GM23338 (cell line): ENCODE data around the gene MARCKS. TPM values are rescaled to one million over a fixed set of nuclear protein-coding genes. Genes with fewer than 3 reads are reported as not detected.

ENCODE experiments used
- ATAC-seq: fragments of 200-7000 bp; cut with Tn5 transposase; 3 replicates; pipeline ENCODE4 v1.9.1; 2020
- DNase-seq: peaks from one replicate; pipeline ENCODE4 v3.0.0-alpha.2; 2015; ENCODE audit warnings: low spot score
- H2AFZ ChIP-seq: fragments of 200-600 bp; sonication (generic); 2 replicates; pipeline ENCODE4 v1.8.0; 2016; ENCODE audit warnings: antibody characterized with exemption, mild to moderate bottlenecking, moderate library complexity
- H3F3A ChIP-seq: fragments of 200-600 bp; sonication (generic); replicated peaks from 2 replicates; pipeline ENCODE4 v1.8.0; 2017; ENCODE audit warnings: antibody characterized with exemption, mixed run types, low read depth
- H3K27ac ChIP-seq: fragments of 200-600 bp; sonication (generic); 2 replicates; pipeline ENCODE4 v1.6.1; 2016; ENCODE audit warnings: low read depth
- H3K27me3 ChIP-seq: fragments of 200-600 bp; sonication (generic); 2 replicates; pipeline ENCODE4 v1.8.0; 2016; ENCODE audit warnings: mild to moderate bottlenecking, mixed run types, moderate library complexity; ENCODE audit not compliant: insufficient read depth
- H3K36me3 ChIP-seq: fragments of 200-600 bp; sonication (generic); 2 replicates; pipeline ENCODE4 v1.8.0; 2016; ENCODE audit warnings: mild to moderate bottlenecking; ENCODE audit not compliant: insufficient read depth
- H3K4me1 ChIP-seq: fragments of 200-600 bp; sonication (generic); 2 replicates; pipeline ENCODE4 v1.8.0; 2016; ENCODE audit warnings: mild to moderate bottlenecking, moderate library complexity; ENCODE audit not compliant: insufficient read depth
- H3K4me2 ChIP-seq: fragments of 200-600 bp; sonication (generic); 2 replicates; pipeline ENCODE4 v1.7.1; 2017; ENCODE audit warnings: mixed run types
- H3K4me3 ChIP-seq: fragments of 200-600 bp; sonication (generic); 2 replicates; pipeline ENCODE4 v1.6.1; 2016; ENCODE audit warnings: mixed run types
- H3K79me2 ChIP-seq: fragments of 200-600 bp; sonication (generic); replicated peaks from 2 replicates; pipeline ENCODE4 v1.8.0; 2017; ENCODE audit warnings: mild to moderate bottlenecking; ENCODE audit not compliant: insufficient read depth
- H3K9me2 ChIP-seq: fragments of 200-600 bp; sonication (generic); 2 replicates; pipeline ENCODE4 v1.8.0; 2017; ENCODE audit not compliant: insufficient read depth
- H4K20me1 ChIP-seq: fragments of 200-600 bp; sonication (generic); replicated peaks from 2 replicates; pipeline ENCODE4 v1.8.0; 2017; ENCODE audit warnings: mild to moderate bottlenecking; ENCODE audit not compliant: insufficient read depth
- H3K27ac Mint-ChIP-seq: 2 replicates; pipeline ENCODE4 v1.8.0; 2020; ENCODE audit warnings: inconsistent platforms, mild to moderate bottlenecking, moderate library complexity, mixed read lengths
- H3K27me3 Mint-ChIP-seq: 3 replicates; pipeline ENCODE4 v1.8.0; 2022; ENCODE audit warnings: low read depth, mild to moderate bottlenecking, moderate library complexity, mixed read lengths, inconsistent platforms; ENCODE audit not compliant: insufficient read depth, poor library complexity
- H3K36me3 Mint-ChIP-seq: 3 replicates; pipeline ENCODE4 v1.8.0; 2021; ENCODE audit warnings: low read depth, mild to moderate bottlenecking, inconsistent platforms, moderate library complexity, mixed read lengths
- H3K4me1 Mint-ChIP-seq: 3 replicates; pipeline ENCODE4 v1.8.0; 2020; ENCODE audit warnings: mild to moderate bottlenecking, inconsistent platforms, mixed read lengths
- H3K4me3 Mint-ChIP-seq: 3 replicates; pipeline ENCODE4 v1.8.0; 2021; ENCODE audit warnings: moderate library complexity, mild to moderate bottlenecking, inconsistent platforms, mixed read lengths
- H3K9me3 Mint-ChIP-seq: 3 replicates; pipeline ENCODE4 v1.8.0; 2020; ENCODE audit warnings: moderate library complexity, mild to moderate bottlenecking, inconsistent platforms, mixed read lengths
- CREB1 ChIP-seq: fragments of 250-450 bp; sonication (Bioruptor Pico); IDR thresholded peaks from 2 replicates; pipeline ENCODE4 v1.5.0; 2020; ENCODE audit warnings: low read depth, mild to moderate bottlenecking, moderate library complexity
- EZH2 ChIP-seq: fragments of 200-600 bp; sonication (generic); IDR thresholded peaks from one replicate; pipeline ENCODE4 v1.8.0; 2017; ENCODE audit warnings: antibody characterized with exemption, mild to moderate bottlenecking, low read depth; ENCODE audit not compliant: unreplicated experiment
- EZH2phosphoT487 ChIP-seq: fragments of 200-600 bp; sonication (generic); IDR thresholded peaks from one replicate; pipeline ENCODE4 v1.8.1; 2018; ENCODE audit warnings: antibody characterized with exemption; ENCODE audit not compliant: unreplicated experiment
- JUNB ChIP-seq: IDR thresholded peaks from one replicate; pipeline ENCODE4 v1.6.1; 2016; ENCODE audit warnings: antibody characterized with exemption; ENCODE audit not compliant: unreplicated experiment
- NANOG ChIP-seq: IDR thresholded peaks from 2 replicates; pipeline ENCODE4 v1.6.1; 2016; ENCODE audit warnings: antibody characterized with exemption, borderline replicate concordance
- POLR2AphosphoS5 ChIP-seq: IDR thresholded peaks from 2 replicates; pipeline ENCODE4 v1.6.1; 2016; ENCODE audit warnings: antibody characterized with exemption, low read depth
- STAT1 ChIP-seq: IDR thresholded peaks from one replicate; pipeline ENCODE4 v1.6.1; 2016; ENCODE audit warnings: antibody characterized with exemption; ENCODE audit not compliant: unreplicated experiment
- ZNF114 ChIP-seq: fragments of 250-450 bp; sonication (Bioruptor Pico); IDR thresholded peaks from 2 replicates; pipeline ENCODE4 v1.5.0; 2020; ENCODE audit warnings: mild to moderate bottlenecking, moderate library complexity
- ZNF331 ChIP-seq: fragments of 250-450 bp; sonication (Bioruptor Pico); IDR thresholded peaks from 2 replicates; pipeline ENCODE4 v1.5.0; 2020; ENCODE audit warnings: low read depth, mild to moderate bottlenecking, moderate library complexity
- polyA plus RNA-seq: library from polyadenylated mRNA; unstranded; fragments of >200 nt; fragmentation: Nextera tagmentation; extraction: Ambion mirVana; gene quantifications from 2 replicates; pipeline ENCODE4 v1.2.1, GENCODE V29; 2016
- total RNA-seq: library from RNA; depleted of rRNA; stranded (reverse); fragments of >200 nt; shearing (Covaris generic); gene quantifications from 2 replicates; pipeline ENCODE4 v1.2.3, GENCODE V29; 2014
- TF ChIP-seq, protein P1 (sequence below), 2 experiments: fragments of 200-600 bp in 1 of 2; sonication (generic) in 1 of 2; conservative IDR thresholded peaks; 2 replicates each; pipeline versions ENCODE4 v1.5.1 to v1.6.1; 2016 to 2017; ENCODE audit warnings: antibody characterized with exemption in 2 of 2, low read depth in 2 of 2, mild to moderate bottlenecking in 2 of 2, moderate library complexity in 1 of 2
- TF ChIP-seq, protein P2 (sequence below): fragments of 250-450 bp; sonication (Bioruptor Pico); IDR thresholded peaks from 2 replicates; pipeline ENCODE4 v1.5.0; 2020; ENCODE audit warnings: mild to moderate bottlenecking, moderate library complexity
- TF ChIP-seq, protein P3 (sequence below): IDR thresholded peaks from 2 replicates; pipeline ENCODE4 v1.6.1; 2016; ENCODE audit warnings: antibody characterized with exemption
- TF ChIP-seq, protein P4 (sequence below): IDR thresholded peaks from one replicate; pipeline ENCODE4 v1.6.1; 2018; ENCODE audit warnings: antibody characterized with exemption; ENCODE audit not compliant: unreplicated experiment

The MARCKS gene
- total and polyA plus RNA-seq, 2 experiments from 2014 or later, result 71.5 to 85.9 TPM

DNA sequence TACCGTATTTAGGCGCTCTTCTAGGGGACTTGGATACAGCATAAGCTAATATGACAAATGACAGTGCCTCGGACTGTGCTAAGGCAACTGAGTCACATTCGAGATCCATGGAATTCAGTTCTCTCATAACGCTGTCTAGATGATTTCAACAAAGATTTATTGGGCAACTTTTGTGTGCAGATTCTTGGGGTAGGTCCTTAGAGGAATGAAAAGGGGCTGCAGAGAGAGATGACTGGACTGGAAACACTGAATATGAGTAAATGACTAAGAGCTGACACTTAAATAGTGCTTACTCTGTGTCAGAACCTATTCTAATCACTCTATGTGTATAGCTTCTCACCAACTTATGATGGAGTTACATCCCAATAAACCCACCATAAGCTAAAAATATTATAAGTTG, 36.4 kb upstream of the MARCKS start:
- no peak overlapping the region for H3K4me3 Mint-ChIP-seq
- H3K27me3 Mint-ChIP-seq, result no peaks in the 10 kb centered on the region
- TF ChIP-seq POLR2AphosphoS5 (no peak), CREB1 (CRISPR knock-in tag) (no peak), EZH2phosphoT487 (no peak), STAT1 (no peak), JUNB (no peak), ZNF331 (no peak), ZNF114 (CRISPR knock-in tag) (no peak), NANOG (no peak), EZH2 (no peak)
- TF ChIP-seq, protein P1, sequence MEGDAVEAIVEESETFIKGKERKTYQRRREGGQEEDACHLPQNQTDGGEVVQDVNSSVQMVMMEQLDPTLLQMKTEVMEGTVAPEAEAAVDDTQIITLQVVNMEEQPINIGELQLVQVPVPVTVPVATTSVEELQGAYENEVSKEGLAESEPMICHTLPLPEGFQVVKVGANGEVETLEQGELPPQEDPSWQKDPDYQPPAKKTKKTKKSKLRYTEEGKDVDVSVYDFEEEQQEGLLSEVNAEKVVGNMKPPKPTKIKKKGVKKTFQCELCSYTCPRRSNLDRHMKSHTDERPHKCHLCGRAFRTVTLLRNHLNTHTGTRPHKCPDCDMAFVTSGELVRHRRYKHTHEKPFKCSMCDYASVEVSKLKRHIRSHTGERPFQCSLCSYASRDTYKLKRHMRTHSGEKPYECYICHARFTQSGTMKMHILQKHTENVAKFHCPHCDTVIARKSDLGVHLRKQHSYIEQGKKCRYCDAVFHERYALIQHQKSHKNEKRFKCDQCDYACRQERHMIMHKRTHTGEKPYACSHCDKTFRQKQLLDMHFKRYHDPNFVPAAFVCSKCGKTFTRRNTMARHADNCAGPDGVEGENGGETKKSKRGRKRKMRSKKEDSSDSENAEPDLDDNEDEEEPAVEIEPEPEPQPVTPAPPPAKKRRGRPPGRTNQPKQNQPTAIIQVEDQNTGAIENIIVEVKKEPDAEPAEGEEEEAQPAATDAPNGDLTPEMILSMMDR (conservative IDR thresholded peaks at IDR 0.05; ENCODE audit: low read depth in 2 of 2), result no peak
- TF ChIP-seq, protein P2, sequence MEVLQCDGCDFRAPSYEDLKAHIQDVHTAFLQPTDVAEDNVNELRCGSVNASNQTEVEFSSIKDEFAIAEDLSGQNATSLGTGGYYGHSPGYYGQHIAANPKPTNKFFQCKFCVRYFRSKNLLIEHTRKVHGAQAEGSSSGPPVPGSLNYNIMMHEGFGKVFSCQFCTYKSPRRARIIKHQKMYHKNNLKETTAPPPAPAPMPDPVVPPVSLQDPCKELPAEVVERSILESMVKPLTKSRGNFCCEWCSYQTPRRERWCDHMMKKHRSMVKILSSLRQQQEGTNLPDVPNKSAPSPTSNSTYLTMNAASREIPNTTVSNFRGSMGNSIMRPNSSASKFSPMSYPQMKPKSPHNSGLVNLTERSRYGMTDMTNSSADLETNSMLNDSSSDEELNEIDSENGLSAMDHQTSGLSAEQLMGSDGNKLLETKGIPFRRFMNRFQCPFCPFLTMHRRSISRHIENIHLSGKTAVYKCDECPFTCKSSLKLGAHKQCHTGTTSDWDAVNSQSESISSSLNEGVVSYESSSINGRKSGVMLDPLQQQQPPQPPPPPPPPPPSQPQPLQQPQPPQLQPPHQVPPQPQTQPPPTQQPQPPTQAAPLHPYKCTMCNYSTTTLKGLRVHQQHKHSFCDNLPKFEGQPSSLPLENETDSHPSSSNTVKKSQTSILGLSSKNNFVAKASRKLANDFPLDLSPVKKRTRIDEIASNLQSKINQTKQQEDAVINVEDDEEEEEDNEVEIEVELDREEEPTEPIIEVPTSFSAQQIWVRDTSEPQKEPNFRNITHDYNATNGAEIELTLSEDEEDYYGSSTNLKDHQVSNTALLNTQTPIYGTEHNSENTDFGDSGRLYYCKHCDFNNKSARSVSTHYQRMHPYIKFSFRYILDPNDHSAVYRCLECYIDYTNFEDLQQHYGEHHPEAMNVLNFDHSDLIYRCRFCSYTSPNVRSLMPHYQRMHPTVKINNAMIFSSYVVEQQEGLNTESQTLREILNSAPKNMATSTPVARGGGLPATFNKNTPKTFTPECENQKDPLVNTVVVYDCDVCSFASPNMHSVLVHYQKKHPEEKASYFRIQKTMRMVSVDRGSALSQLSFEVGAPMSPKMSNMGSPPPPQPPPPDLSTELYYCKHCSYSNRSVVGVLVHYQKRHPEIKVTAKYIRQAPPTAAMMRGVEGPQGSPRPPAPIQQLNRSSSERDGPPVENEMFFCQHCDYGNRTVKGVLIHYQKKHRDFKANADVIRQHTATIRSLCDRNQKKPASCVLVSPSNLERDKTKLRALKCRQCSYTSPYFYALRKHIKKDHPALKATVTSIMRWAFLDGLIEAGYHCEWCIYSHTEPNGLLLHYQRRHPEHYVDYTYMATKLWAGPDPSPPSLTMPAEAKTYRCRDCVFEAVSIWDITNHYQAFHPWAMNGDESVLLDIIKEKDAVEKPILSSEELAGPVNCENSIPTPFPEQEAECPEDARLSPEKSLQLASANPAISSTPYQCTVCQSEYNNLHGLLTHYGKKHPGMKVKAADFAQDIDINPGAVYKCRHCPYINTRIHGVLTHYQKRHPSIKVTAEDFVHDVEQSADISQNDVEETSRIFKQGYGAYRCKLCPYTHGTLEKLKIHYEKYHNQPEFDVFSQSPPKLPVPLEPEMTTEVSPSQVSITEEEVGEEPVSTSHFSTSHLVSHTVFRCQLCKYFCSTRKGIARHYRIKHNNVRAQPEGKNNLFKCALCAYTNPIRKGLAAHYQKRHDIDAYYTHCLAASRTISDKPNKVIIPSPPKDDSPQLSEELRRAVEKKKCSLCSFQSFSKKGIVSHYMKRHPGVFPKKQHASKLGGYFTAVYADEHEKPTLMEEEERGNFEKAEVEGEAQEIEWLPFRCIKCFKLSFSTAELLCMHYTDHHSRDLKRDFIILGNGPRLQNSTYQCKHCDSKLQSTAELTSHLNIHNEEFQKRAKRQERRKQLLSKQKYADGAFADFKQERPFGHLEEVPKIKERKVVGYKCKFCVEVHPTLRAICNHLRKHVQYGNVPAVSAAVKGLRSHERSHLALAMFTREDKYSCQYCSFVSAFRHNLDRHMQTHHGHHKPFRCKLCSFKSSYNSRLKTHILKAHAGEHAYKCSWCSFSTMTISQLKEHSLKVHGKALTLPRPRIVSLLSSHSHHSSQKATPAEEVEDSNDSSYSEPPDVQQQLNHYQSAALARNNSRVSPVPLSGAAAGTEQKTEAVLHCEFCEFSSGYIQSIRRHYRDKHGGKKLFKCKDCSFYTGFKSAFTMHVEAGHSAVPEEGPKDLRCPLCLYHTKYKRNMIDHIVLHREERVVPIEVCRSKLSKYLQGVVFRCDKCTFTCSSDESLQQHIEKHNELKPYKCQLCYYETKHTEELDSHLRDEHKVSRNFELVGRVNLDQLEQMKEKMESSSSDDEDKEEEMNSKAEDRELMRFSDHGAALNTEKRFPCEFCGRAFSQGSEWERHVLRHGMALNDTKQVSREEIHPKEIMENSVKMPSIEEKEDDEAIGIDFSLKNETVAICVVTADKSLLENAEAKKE (CRISPR knock-in tag), result no peak
- TF ChIP-seq, protein P3, sequence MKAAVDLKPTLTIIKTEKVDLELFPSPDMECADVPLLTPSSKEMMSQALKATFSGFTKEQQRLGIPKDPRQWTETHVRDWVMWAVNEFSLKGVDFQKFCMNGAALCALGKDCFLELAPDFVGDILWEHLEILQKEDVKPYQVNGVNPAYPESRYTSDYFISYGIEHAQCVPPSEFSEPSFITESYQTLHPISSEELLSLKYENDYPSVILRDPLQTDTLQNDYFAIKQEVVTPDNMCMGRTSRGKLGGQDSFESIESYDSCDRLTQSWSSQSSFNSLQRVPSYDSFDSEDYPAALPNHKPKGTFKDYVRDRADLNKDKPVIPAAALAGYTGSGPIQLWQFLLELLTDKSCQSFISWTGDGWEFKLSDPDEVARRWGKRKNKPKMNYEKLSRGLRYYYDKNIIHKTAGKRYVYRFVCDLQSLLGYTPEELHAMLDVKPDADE, result no peak
- TF ChIP-seq, protein P4, sequence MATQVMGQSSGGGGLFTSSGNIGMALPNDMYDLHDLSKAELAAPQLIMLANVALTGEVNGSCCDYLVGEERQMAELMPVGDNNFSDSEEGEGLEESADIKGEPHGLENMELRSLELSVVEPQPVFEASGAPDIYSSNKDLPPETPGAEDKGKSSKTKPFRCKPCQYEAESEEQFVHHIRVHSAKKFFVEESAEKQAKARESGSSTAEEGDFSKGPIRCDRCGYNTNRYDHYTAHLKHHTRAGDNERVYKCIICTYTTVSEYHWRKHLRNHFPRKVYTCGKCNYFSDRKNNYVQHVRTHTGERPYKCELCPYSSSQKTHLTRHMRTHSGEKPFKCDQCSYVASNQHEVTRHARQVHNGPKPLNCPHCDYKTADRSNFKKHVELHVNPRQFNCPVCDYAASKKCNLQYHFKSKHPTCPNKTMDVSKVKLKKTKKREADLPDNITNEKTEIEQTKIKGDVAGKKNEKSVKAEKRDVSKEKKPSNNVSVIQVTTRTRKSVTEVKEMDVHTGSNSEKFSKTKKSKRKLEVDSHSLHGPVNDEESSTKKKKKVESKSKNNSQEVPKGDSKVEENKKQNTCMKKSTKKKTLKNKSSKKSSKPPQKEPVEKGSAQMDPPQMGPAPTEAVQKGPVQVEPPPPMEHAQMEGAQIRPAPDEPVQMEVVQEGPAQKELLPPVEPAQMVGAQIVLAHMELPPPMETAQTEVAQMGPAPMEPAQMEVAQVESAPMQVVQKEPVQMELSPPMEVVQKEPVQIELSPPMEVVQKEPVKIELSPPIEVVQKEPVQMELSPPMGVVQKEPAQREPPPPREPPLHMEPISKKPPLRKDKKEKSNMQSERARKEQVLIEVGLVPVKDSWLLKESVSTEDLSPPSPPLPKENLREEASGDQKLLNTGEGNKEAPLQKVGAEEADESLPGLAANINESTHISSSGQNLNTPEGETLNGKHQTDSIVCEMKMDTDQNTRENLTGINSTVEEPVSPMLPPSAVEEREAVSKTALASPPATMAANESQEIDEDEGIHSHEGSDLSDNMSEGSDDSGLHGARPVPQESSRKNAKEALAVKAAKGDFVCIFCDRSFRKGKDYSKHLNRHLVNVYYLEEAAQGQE, result no peak
- H3K36me3 Mint-ChIP-seq, result no peaks in the 10 kb centered on the region
- no peaks in the 10 kb centered on the region for H3F3A ChIP-seq
- no peaks in the 10 kb centered on the region for H3K36me3 ChIP-seq
- no peak for ATAC-seq
- H3K4me1 ChIP-seq, result no peaks in the 10 kb centered on the region
- no peak overlapping the region for H3K4me2 ChIP-seq
- H3K4me1 Mint-ChIP-seq, result no peaks in the 10 kb centered on the region
- no peaks in the 10 kb centered on the region for H3K79me2 ChIP-seq
- no peak overlapping the region for H3K27ac ChIP-seq
- H3K27me3 ChIP-seq, result no peaks in the 10 kb centered on the region
- DNase-seq, result no peak
- H3K9me3 Mint-ChIP-seq, result no peaks in the 10 kb centered on the region
- H4K20me1 ChIP-seq, result no peaks in the 10 kb centered on the region
- H3K4me3 ChIP-seq, result no peak overlapping the region
- no peak overlapping the region for H2AFZ ChIP-seq
- H3K27ac Mint-ChIP-seq, result no peak overlapping the region
- H3K9me2 ChIP-seq, result no peaks in the 10 kb centered on the region
